ENCODE measurements around the gene AK5. TPM values are rescaled to one million over a fixed set of nuclear protein-coding genes. Genes with fewer than 3 reads are reported as not detected.
"Not testable (repeated sequence)": the region's sequence is repeated elsewhere in the genome, so short reads cannot be mapped to it uniquely, and the experiment has no call there.

Gene AK5
- total RNA-seq, 1 donor from 2014 or later = 92.6 TPM

DNA sequence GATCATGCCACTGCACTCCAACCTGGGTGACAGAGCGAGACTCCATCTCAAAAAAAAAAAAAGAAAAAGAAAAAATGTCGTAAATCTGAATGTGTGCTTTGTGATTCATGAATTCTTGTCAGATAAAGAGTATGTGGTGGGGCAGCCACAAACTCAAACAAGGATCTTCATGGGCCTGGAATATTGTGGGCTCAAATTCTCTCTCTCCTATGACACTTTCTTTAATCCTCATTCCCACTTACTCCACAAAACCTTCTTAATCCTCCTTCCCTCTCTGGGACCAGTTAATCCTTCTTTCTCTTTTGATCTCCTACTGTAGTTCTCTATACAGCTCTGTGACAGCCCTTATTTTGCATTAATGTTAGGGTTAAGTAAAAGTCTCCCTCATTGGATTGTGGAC, 112.3 kb downstream of the AK5 start:
- DNase-seq (ENCODE audit: low read depth) = peak; percentile 53

- no peak for DNase-seq (ENCODE audit: low read depth)
Measured at GRCh38 chr1:77395051-77395450, 113.2 kb downstream of the AK5 start.

- DNase-seq (ENCODE audit: low read depth) = no peak
Measured at GRCh38 chr1:77398152-77398551, 116.3 kb downstream of the AK5 start.

GRCh38 chr1:77399250-77400086, 117.6 kb downstream of the AK5 start:
- DNase-seq (ENCODE audit: low read depth) = no peak

DNA sequence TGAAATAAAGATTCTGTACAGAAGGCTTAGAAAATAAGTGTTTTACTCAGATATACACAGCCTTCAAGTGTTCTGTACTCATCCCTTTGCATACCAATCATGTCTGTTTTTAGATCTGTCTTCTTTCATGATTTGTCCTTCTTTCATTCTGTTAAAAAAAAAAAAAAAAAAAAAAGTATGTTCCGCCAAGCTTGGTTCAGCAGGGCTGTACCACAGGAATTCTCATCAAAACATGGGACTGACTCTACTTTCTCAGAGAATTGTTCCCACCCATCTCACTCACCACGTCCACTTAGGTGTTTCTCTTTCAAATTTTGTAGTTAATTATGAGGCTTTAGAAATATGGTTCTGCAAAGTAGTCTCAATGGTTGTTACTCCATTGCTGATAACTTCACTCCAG, 119.0 kb downstream of the AK5 start:
- no peak for DNase-seq (ENCODE audit: low read depth)

DNA sequence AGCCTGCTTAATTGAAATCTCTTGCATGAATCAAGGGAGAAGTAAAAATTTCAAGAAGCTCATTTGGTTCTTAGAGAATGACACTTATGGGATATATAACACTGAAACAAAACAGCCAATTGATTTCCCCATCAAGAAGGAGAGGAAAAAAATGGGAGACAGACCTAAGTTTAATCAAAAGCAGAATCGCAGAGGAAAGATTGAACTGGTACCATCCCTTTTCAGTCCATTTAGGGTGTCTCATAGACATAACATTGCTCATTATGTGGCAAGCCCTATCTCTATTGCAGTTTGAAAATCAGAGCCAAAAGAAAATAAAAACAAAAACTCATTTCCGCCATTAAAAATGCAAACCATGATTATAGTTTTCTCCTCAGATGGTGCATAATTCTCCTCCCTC, 119.6 kb downstream of the AK5 start:
- no peak for DNase-seq (ENCODE audit: low read depth)

- peak; percentile 56 for DNase-seq (ENCODE audit: low read depth)
Measured at GRCh38 chr1:77405186-77405585, 123.4 kb downstream of the AK5 start.

DNA sequence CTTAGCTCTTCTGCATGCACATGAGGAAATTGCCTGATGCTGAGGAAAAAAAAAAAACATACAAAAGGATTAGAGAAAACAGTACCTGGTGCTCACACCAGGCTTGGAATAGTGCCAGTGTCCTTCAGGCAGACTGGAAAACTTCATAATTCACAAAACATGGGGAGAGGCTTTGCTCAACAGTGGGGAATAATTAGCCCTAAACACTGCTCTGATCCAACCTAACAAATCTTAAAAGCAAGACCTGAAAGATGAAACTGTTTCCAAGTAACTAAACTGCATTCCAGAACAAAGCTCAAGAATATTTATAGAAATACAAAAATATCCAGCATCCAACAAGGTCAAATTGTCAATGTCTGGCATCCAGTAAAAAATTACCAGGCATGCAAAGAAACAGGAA, 124.8 kb downstream of the AK5 start:
- DNase-seq (ENCODE audit: low read depth) = peak; percentile 45

- DNase-seq (ENCODE audit: low read depth) = no peak
Measured at GRCh38 chr1:77407738-77408375, 126.0 kb downstream of the AK5 start.

GRCh38 chr1:77408933-77409332, 127.1 kb downstream of the AK5 start:
- DNase-seq (ENCODE audit: low read depth) = not testable (repeated sequence)

DNA sequence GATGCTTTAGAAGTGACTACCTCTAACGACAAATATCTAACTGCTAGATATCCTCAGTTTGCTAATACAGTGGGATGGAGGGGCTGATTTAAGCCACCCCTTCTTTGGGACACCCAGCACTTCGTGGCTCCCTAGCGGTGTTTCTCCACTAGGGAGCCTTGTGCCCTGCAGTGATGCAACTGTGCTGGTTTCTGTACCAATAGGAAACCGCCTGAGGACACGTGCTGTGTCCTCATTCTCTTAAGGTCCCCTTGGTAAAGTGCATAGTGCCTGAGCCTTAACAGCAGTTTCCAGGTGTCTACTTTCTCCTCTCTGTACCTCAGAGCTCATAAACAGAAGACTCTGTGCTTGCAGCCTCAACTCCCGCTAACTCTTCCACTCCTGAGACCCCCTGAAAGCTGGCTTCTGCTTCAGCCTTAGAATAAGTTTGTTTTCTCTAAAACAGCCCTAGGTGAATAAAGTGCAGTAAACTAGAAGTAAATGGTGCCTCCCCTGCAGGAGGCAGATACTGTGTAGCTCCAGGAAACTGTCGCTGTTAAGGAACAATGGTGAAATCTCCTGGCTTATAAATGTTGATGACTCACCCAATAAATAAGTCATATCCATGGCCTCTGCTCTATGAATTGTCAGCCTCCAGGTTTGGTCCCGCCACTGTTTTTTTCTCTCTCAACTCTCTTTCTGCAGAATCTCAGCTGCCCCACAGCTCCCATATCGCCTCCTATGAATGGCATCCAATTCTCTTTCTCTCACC, 130.4 kb downstream of the AK5 start:
- no peak for DNase-seq (ENCODE audit: low read depth)

GRCh38 chr1:77412820-77413530, 131.2 kb downstream of the AK5 start:
- no peak for DNase-seq (ENCODE audit: low read depth)

DNA sequence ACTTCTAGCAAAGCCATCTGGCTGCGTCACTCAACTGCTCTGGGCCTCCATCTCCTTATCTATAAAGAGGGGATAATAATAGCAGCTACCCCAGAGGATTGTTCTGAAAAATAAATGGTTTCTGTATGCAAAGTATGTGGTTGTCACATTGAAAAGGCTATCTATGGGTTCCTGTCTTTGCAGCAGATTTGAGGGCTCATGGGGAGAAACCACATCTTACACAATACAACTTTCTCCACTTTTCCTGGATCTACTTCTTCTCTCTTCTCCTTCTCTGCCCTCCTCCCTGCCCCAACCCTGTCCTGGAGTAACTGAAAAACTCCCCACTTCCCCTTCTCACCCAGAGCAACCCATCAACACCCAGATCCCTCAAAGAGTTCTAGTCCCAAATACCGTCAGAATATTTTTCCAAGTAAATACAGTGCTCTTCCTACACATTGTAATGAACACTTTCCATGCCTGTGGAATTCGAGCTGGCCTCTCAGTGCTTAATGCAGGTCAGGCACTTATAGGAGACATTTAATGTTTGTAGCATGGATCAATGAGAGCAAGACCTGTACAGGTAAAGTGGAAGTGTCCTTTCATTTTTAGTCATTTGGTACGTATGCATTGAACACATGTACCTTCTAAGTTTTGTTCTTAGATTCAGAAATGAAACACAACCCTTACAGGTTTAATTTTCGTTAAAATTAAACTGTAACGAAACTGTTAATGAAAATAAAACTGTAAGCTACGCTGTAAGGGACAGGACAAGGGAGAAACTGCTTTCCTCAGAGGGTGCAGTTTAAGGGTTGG, 131.9 kb downstream of the AK5 start:
- no peak for DNase-seq (ENCODE audit: low read depth)

- DNase-seq (ENCODE audit: low read depth) = no peak
Measured at GRCh38 chr1:77415579-77415978, 133.8 kb downstream of the AK5 start.

- DNase-seq (ENCODE audit: low read depth) = no peak
Measured at GRCh38 chr1:77416692-77417450, 135.1 kb downstream of the AK5 start.

GRCh38 chr1:77418055-77418454, 136.2 kb downstream of the AK5 start:
- DNase-seq (ENCODE audit: low read depth) = not testable (repeated sequence)

DNA sequence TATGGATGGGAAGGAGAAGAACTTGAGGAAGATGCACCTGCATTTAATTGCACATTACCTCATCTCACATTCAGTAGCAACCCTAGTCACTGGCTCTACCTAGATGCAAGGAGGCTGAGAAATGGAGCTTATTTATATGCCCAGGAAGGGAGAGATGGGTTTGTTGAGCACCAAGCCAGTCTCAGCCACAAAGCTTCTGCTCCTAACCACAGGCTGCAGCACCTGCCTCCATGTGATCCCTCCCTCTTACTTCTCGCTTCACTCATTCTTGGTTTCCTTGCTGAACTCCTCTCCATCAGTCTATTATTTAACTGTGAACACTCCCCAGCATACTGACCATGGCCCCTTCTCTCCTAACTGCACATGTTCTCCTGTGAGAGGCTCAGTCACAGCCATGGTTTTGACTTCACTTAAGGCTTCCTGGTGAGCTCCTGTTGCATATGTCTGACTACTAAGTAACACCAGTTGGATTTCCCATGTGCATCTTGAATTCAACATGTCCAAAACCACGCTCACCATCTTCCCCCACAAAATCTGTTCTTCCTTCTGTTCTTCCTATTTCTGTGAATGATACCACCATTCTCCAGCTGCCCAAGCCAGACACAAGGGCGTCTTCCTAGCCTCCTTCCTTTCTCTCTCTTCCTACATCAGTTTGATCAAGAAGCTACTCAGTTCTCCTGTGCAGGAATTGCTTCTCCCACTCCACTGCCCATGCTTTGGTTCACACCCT, 139.8 kb downstream of the AK5 start:
- DNase-seq (ENCODE audit: low read depth) = peak; percentile 71

- peak; percentile 51 for DNase-seq (ENCODE audit: low read depth)
Measured at GRCh38 chr1:77424236-77424635, 142.4 kb downstream of the AK5 start.

- DNase-seq (ENCODE audit: low read depth) = no peak
Measured at GRCh38 chr1:77428068-77428467, 146.2 kb downstream of the AK5 start.
